AG09309 (cell line): ENCODE measurements around the gene ART4.

Experiments used
- DNase-seq: peaks from one replicate; pipeline ENCODE4 v3.0.0-alpha.2; 2010; ENCODE audit warnings: low read depth
- H3K4me3 ChIP-seq: 2 replicates; pipeline ENCODE4 v1.5.1; 2011; ENCODE audit warnings: mild to moderate bottlenecking, low read depth, low read length, moderate library complexity; ENCODE audit not compliant: control insufficient read depth
- CTCF ChIP-seq: IDR thresholded peaks from 2 replicates; pipeline ENCODE4 v1.5.1; 2011; ENCODE audit warnings: mild to moderate bottlenecking, low read depth, low read length, inconsistent platforms; ENCODE audit not compliant: insufficient read depth, control insufficient read depth; ENCODE audit errors: missing control alignments

Gene ART4

GRCh38 chr12:14836336-14837210 lies 6.8 kb downstream of the ART4 start:
- no peak for TF ChIP-seq CTCF
- H3K4me3 ChIP-seq, result no peak overlapping the region
- DNase-seq, result peak; percentile 41

- no peak for DNase-seq
- H3K4me3 ChIP-seq, result no peak overlapping the region
- TF ChIP-seq CTCF, result no peak
These were observed 8.8 kb downstream of the ART4 start for GRCh38 chr12:14834509-14834908.

DNA sequence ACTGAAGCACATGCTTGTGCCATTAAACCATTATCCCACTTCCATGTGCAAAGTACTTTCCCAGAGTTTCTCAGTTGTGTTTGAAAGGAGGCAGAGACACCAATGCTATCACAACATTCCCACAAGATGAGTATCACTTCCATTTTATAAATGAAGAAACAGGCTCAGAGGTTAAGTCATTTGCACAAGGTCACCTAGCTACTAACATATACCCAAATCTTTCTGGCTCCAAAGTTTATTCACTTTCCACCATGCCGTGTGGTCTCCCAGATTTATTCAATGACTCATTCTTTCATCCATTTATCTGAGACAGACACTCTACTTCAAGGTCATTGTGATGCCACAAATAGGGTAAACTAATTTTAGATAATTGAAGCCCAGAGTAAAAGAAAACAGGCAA lies 9.4 kb downstream of the ART4 start:
- DNase-seq, result no peak
- no peak overlapping the region for H3K4me3 ChIP-seq
- TF ChIP-seq CTCF, result no peak

DNA sequence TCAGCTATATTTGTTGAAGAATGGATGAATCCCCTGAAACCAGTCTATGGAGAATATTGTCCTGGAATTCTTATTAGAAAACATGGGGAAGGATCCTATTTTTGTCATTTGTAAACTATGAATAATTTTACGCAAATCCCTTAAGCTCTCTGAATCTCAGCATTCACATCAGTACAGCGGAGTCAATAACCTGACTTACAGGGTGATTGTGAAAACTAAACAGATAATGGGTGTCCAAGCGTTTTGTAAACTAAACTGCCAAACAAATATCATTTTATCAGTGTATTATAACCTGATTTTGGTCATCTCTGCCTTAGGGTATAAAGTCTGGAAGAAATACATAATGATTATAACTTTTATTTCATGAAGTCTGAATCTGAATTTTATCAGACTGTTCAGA lies 10.0 kb downstream of the ART4 start:
- DNase-seq, result no peak
- no peak for TF ChIP-seq CTCF
- no peak overlapping the region for H3K4me3 ChIP-seq

DNA sequence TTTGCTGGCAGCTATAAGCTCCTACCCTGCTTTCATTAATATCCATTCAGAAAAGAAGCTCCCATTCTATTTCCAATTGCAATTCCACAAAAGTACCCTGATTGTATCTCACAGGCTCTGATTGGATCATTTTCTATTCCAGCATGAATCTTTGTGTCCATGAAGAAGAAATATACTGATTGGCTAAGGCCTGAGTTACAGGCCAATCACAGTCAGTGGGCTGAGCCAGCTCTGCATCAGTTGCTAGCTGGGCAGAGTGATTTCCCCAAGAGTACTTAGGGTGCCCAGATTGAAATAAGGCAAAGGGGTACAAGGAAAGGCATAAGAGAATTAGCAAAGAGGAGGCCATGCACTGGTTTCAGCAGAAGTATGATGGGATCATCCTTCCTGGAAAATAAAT lies 14.4 kb downstream of the ART4 start:
- H3K4me3 ChIP-seq, result no peak overlapping the region
- TF ChIP-seq CTCF, result no peak
- no peak for DNase-seq

GRCh38 chr12:14827043-14827442 lies 16.3 kb downstream of the ART4 start:
- no peak for TF ChIP-seq CTCF
- no peak for DNase-seq
- no peak overlapping the region for H3K4me3 ChIP-seq

GRCh38 chr12:14826491-14826890 lies 16.8 kb downstream of the ART4 start:
- no peak for DNase-seq
- H3K4me3 ChIP-seq, result no peak overlapping the region
- no peak for TF ChIP-seq CTCF
